Heart left ventricle (tissue), 13 donors: ENCODE measurements around the gene IQCF5.

Source experiments
- POLR2A ChIP-seq, 2 donors: fragments of 450-650 bp; IDR thresholded peaks; one replicate each; pipeline ENCODE4 v1.6.1; 2017; ENCODE audit warnings: antibody characterized with exemption in 2 of 2, mild to moderate bottlenecking in 2 of 2, moderate library complexity in 2 of 2
- TF ChIP-seq, protein P1 (sequence below), 12 donors: fragments of 200-600 bp; sonication (generic) in 4 of 12; IDR thresholded peaks; one replicate each; pipeline versions ENCODE4 v1.5.0 to v1.8.0; 2018 to 2022; ENCODE audit warnings: antibody characterized with exemption in 12 of 12, mild to moderate bottlenecking in 5 of 12
- donor health status: ischemic (EF 13 %, LVEDD 7.1; RV severe dilation, severe dysfunction).
- donor health status: DM: no; HTN: yes; CAD: no.
- donor health status: DM: no; HTN: no; CAD: no.
- donor health status: ischemic (EF 25% LVEDD 6.9; RV normal size, moderate dysfunction).
- donor health status: ischemic (EF 25% LVEDD 5.7; RV mildly dilated, moderate dysfunction).
- donor health status: ischemic (EF 35%, LVEDD 5.7; RV mildly dilated, moderate dysfunction).
- donor health status: nonischemic (EF 11% LVEDD 7.7; RV severe dilation, severe dysfunction).
- donor health status: DM: yes; HTN: yes; CAD: no.
- donor health status: PGD.
- donor health status: ischemic (EF 29% LVEDD 5.4; RV normal size, mild dysfunction).
- donor health status: nonischemic (EF 23%, LVEDD 6.1; RV moderate dilation, normal function).

DNA sequence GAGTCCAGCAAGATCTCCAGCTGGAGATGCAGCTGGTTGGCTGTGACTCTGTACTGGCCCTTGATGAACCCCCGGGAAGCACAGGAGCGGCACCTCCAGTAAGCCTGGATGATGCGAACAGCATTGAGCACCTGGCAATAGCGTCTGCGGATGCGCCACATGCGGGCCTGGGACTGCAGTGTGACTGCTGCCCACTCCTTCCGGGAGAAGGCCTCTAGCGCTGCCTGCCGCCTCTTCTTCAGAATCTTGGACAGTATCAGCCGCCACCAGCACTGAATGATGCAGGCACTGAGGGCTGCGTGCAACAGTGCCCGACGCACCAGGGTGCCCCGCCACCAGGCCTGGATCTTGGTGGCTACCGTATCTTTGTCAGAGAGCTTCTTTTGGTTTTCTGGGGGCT is 19.5 kb upstream of the IQCF5 start:
- TF ChIP-seq, protein P1, sequence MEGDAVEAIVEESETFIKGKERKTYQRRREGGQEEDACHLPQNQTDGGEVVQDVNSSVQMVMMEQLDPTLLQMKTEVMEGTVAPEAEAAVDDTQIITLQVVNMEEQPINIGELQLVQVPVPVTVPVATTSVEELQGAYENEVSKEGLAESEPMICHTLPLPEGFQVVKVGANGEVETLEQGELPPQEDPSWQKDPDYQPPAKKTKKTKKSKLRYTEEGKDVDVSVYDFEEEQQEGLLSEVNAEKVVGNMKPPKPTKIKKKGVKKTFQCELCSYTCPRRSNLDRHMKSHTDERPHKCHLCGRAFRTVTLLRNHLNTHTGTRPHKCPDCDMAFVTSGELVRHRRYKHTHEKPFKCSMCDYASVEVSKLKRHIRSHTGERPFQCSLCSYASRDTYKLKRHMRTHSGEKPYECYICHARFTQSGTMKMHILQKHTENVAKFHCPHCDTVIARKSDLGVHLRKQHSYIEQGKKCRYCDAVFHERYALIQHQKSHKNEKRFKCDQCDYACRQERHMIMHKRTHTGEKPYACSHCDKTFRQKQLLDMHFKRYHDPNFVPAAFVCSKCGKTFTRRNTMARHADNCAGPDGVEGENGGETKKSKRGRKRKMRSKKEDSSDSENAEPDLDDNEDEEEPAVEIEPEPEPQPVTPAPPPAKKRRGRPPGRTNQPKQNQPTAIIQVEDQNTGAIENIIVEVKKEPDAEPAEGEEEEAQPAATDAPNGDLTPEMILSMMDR (IDR thresholded peaks at IDR 0.05) = no peak
- TF ChIP-seq POLR2A (IDR thresholded peaks at IDR 0.05) = no peak
